Daoy (cell line): ENCODE results near the gene ACAP1. TPM values are rescaled to one million over a fixed set of nuclear protein-coding genes. Genes with fewer than 3 reads are reported as not detected.

Experiments used
- DNase-seq: peaks from one replicate; pipeline ENCODE4 v3.0.0-alpha.2; 2015; ENCODE audit warnings: low read depth
- total RNA-seq: library from RNA; depleted of rRNA; stranded (reverse); fragments of >200 nt; shearing (Covaris generic); gene quantifications from 2 replicates; pipeline ENCODE4 v1.2.3, GENCODE V29; 2014; rRNA removed

Gene ACAP1
- total RNA-seq, 1 experiment from 2014 or later, result 2.7 TPM

- DNase-seq, result no peak
These were observed 48.3 kb downstream of the ACAP1 start for GRCh38 chr17:7384489-7385081.

DNA sequence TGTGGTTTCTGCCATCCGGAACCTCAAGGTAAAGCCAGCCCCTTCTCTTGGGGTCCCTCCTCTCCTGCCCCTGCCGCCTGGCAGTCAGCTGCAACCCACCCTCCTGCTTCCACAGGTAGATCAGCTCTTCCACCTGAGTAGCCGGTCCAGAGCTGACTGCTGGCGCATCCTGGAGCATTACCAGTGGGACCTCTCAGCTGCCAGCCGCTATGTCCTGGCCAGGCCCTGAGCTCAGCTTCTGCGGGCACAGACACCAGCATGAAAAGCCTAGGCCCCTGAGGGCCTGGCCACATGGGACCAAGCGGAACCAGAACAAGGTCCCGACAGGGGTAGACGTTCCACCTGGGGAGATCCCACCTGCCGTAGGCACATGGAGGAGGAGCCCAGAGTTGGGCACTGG is 52.5 kb downstream of the ACAP1 start:
- DNase-seq, result no peak

DNA sequence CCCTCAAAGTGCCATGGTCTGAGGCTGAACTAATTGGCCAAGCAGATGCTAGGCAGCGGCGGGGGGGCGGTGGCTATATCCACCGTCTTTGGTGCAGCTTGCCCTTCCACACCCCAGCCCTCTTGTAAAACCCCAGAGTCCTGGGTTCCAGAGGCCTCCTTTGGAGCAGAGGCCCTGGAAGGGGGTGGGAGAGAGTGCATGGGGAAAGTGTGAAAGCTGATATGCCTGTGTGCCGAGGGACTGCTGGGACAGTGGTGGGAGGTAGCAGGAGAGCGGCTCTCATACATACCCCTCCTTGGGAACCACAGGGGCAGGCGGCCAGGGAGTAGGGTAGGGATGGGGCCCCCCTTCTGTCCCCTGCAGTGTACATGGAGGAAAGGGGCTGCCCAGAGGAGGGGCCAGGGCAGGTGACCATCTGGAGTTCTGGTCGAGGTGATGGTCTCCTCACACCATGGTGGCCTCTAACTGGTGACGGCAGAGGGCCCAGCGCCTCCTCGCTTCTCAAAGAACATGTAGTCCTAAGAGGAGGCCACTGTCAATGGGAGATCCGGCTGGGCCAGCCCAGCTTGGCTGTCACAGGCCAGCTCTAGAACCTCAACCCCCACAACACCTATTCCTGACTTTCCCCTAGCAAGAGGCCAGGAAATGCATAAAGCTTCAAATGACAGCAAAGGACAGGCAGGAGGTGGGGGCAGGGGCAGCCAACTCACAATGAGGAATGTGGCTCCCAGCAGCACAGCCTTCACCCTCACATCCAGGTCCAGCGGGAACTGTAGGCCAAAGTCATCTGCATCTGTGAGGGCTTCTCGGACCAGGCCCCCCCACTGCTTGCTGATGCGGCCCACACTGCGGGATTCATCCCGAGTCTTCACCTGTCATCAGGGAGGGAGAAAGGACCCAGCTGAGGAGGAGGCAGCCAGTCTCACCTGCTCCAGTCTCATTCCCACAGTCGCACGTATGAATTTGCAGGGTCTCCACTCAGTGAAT is 53.9 kb downstream of the ACAP1 start:
- DNase-seq, result no peak

DNA sequence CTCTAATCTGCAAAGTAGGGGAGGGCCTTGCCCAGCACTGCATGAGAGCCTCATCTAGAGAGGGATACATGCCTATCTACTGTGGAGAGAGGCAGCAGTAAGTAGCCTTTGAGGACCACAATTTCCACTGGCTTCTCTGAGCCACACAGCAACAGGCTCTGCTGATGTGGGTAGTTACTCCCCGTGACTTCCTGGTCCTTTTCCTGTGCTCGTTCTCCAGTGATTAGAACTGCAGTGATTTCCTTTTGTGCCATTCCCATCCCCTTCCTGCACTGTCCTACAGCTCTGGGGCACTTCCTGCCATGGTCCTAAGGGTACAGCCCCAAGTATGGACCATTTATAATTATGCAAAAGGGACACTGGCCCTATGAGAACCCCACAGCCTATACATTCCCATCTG is 55.0 kb downstream of the ACAP1 start:
- no peak for DNase-seq

GRCh38 chr17:7392696-7393612 is 56.6 kb downstream of the ACAP1 start:
- DNase-seq, result no peak

DNA sequence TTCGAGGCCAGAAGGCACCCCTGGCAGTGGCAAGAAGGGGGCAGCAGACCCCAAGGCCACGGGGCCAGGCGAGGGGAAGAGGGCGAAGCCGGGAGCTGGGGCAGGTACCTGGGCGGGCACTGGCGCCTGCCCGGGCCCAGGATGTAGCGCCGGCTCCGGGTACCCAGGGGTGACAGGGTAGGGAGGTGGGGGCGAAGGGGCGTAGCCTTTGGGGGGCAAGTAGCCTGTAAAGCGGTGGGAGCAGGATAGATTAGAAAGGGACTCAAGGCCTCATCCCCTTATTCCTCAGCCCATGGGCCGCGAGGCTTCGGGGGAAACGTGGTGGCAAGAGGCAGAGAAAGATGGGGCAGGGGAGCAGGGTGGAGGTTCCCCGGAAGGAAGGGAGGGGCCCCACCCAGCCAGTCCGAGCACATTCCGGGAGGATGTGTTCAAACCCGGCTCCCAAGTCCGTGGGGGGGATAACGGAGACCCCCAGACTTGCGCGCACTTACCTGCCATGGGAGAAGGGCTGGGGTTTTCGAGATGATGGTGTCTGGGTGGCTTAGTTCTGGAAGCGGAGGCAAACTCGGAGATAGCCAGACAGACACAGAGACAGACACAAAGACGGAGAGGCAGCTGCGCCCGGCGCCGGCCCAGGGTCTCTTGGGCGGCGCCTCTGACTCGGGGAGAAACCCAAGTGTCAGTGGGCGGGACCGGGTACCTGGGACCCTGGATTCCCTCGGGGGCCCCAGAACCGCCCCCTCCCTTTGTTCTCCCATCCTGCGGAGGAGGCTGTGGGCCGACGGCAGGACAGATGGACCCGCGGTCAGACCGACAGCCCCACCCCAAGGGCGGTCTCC is 57.5 kb downstream of the ACAP1 start:
- DNase-seq, result peak; percentile 38

GRCh38 chr17:7394452-7395191 is 58.3 kb downstream of the ACAP1 start, which contains the start of gene PLSCR3:
PLSCR3 (minus strand) TSS chr17:7394525; CDS start chr17:7394110, 415 bp downstream.
- DNase-seq, result peak; percentile 95

DNA sequence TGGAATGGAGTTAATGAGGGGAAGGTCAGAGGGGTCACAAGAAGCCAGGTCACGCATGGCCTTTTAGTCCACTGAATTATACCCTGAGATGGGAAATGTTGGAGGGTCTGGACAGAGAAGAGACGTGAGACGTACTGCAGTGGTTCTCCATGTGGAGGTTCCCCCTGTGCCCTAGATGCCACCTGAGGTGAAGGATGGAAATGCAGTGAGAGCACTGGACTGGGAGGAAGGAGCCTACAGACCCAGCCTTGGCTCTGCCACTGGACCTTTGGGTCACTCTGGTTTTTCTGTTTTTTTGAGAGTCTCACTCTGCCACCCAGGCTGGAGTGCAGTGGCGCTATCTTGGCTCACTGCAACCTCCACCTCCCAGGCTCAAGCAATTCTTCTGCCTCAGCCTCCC is 59.8 kb downstream of the ACAP1 start:
- DNase-seq, result no peak

DNA sequence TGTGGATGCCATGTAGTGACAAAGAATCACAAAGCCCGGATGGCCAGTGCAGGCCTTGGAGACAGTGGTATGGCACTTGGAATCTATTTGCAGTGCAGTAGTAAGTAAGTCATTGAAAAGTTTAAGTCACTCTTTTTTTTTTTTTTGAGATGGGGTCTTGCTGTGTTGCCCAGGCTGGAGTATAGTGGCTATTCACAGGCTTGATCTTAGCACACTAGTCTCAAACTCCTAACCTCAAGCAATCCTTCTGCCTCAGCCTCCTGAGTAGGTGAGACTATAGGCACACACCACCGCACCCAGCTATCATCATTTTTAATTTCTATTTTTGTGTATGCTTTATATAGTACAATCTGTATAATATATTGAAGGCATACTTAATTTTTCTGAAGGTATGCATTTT is 62.3 kb downstream of the ACAP1 start:
- no peak for DNase-seq

Other genes starting within 250 kb of the ACAP1 start
- gene ASGR2, start 221.7 kb upstream of the ACAP1 start, total RNA-seq, result not detected in 2 replicates
- 0.29 and 1.2 TPM in 2 replicates for gene ASGR1, start 157.2 kb upstream of the ACAP1 start, total RNA-seq
- 3.1 and 4.4 TPM in 2 replicates for gene DLG4, start 116.7 kb upstream of the ACAP1 start, total RNA-seq
- gene ACADVL, start 116.6 kb upstream of the ACAP1 start, total RNA-seq, result 306 and 420 TPM in 2 replicates
- gene DVL2, start 102.0 kb upstream of the ACAP1 start, total RNA-seq, result 22.2 and 42.7 TPM in 2 replicates
- gene PHF23, start 97.1 kb upstream of the ACAP1 start, total RNA-seq, result 44.5 and 54.8 TPM in 2 replicates
- 108 and 113 TPM in 2 replicates for gene GABARAP, start 94.1 kb upstream of the ACAP1 start, total RNA-seq
- gene CTDNEP1, start 84.8 kb upstream of the ACAP1 start, total RNA-seq, result 25.5 and 27.6 TPM in 2 replicates
- gene ELP5, start 84.3 kb upstream of the ACAP1 start, total RNA-seq, result 34.9 and 50.3 TPM in 2 replicates
- not detected in 2 replicates for gene CLDN7, start 74.1 kb upstream of the ACAP1 start, total RNA-seq
- 0.06 TPM in 1 of 2 replicates, not detected in the other for gene SLC2A4, start 54.8 kb upstream of the ACAP1 start, total RNA-seq
- 0.15 and 2.4 TPM in 2 replicates for gene YBX2, start 41.9 kb upstream of the ACAP1 start, total RNA-seq
- 861 and 1,090 TPM in 2 replicates for gene EIF5A, start 28.9 kb upstream of the ACAP1 start, total RNA-seq
- gene GPS2, start 21.2 kb upstream of the ACAP1 start, total RNA-seq, result 84.3 and 91.6 TPM in 2 replicates
- gene NEURL4, start 7.2 kb upstream of the ACAP1 start, total RNA-seq, result 15.3 and 17.0 TPM in 2 replicates
- 2.1 and 3.7 TPM in 2 replicates for gene KCTD11, start 15.6 kb downstream of the ACAP1 start, total RNA-seq
- not detected in 2 replicates for gene TMEM95, start 18.6 kb downstream of the ACAP1 start, total RNA-seq
- 2.6 and 4.5 TPM in 2 replicates for gene TNK1, start 44.6 kb downstream of the ACAP1 start, total RNA-seq
- 14.1 TPM in 2 replicates for gene PLSCR3, start 58.0 kb downstream of the ACAP1 start, total RNA-seq
- 43.7 and 68.8 TPM in 2 replicates for gene TMEM256, start 67.6 kb downstream of the ACAP1 start, total RNA-seq
- gene NLGN2, start 71.3 kb downstream of the ACAP1 start, total RNA-seq, result 1.4 and 1.9 TPM in 2 replicates
- gene SPEM1, start 83.8 kb downstream of the ACAP1 start, total RNA-seq, result not detected in 2 replicates
- gene SPEM2, start 89.1 kb downstream of the ACAP1 start, total RNA-seq, result not detected in 2 replicates
- not detected in 2 replicates for gene SPEM3, start 92.3 kb downstream of the ACAP1 start, total RNA-seq
- 2.3 and 6.6 TPM in 2 replicates for gene TMEM102, start 98.9 kb downstream of the ACAP1 start, total RNA-seq
- gene FGF11, start 103.0 kb downstream of the ACAP1 start, total RNA-seq, result 1.5 and 3.0 TPM in 2 replicates
- gene CHRNB1, start 108.5 kb downstream of the ACAP1 start, total RNA-seq, result 7.0 and 8.6 TPM in 2 replicates
- gene ZBTB4, start 143.1 kb downstream of the ACAP1 start, total RNA-seq, result 6.1 and 6.5 TPM in 2 replicates
- 0.06 TPM in 1 of 2 replicates, not detected in the other for gene SLC35G6, start 144.9 kb downstream of the ACAP1 start, total RNA-seq
- 56.2 and 74.4 TPM in 2 replicates for gene POLR2A, start 147.8 kb downstream of the ACAP1 start, total RNA-seq
- 1.6 and 6.4 TPM in 2 replicates for gene TNFSF12, start 212.5 kb downstream of the ACAP1 start, total RNA-seq
- gene TNFSF13, start 222.2 kb downstream of the ACAP1 start, total RNA-seq, result 1.9 TPM in 1 of 2 replicates, not detected in the other
- 92.2 and 104 TPM in 2 replicates for gene SENP3, start 225.4 kb downstream of the ACAP1 start, total RNA-seq
- 13.8 and 15.0 TPM in 2 replicates for gene CD68, start 243.1 kb downstream of the ACAP1 start, total RNA-seq
- 183 and 266 TPM in 2 replicates for gene MPDU1, start 247.3 kb downstream of the ACAP1 start, total RNA-seq